Measurements from ENCODE around the gene ASB2. TPM values are rescaled to one million over a fixed set of nuclear protein-coding genes. Genes with fewer than 3 reads are reported as not detected.

Gene ASB2
- polyA plus RNA-seq, 3 donors, result 0.25 to 2.5 (median 1.4) TPM

- Histone ChIP-seq H2AFZ (ENCODE audit: insufficient read depth, low read depth, low read length, poor library complexity, severe bottlenecking) (no peak overlapping the region), H3K4me3 (replicated peaks in 1 of 3; ENCODE audit: low read depth in 2 of 3, low read length in 3 of 3) (no peak overlapping the region), H4K20me1 (ENCODE audit: insufficient read depth, low read length) (no peaks in the 10 kb centered on the region), H3K9ac (ENCODE audit: insufficient read depth, low read length, poor library complexity, severe bottlenecking) (no peak overlapping the region), H3K27me3 (ENCODE audit: control insufficient read depth in 2 of 2, insufficient read depth in 2 of 2, low read length in 2 of 2) (no peaks in the 10 kb centered on the region), H3K4me1 (ENCODE audit: control insufficient read depth in 1 of 2, insufficient read depth in 2 of 2, low read length in 2 of 2) (peaks cover 4 to 6% of the 10 kb centered on the region in 2 donors), H3K36me3 (replicated peaks in 1 of 2; ENCODE audit: control insufficient read depth in 1 of 2, insufficient read depth in 2 of 2, low read length in 2 of 2) (no peaks in the 10 kb centered on the region), H3K79me2 (ENCODE audit: insufficient read depth, low read length) (no peaks in the 10 kb centered on the region), H3K9me3 (replicated peaks in 1 of 2; ENCODE audit: control insufficient read depth in 1 of 2, insufficient read depth in 1 of 2, low read length in 2 of 2) (peaks cover 0 to 5% of the 10 kb centered on the region in 2 donors), H3K4me2 (replicated peaks; ENCODE audit: extremely low read depth, low read length, poor library complexity, severe bottlenecking) (no peak overlapping the region), H3K27ac (ENCODE audit: low read depth in 1 of 2, low read length in 2 of 2) (no peak overlapping the region)
- WGBS (ENCODE audit: insufficient coverage), result 98% methylated on average over 8 of the region's 9 CpGs
- Mint-ChIP-seq H3K27ac (peak overlapping the region in 2 of 7 donors; percentile 26 to 64), H3K36me3 (no peaks in the 10 kb centered on the region), H3K4me1 (peaks cover 7% of the 10 kb centered on the region), H3K9me3 (peaks cover 0 to 7% (median 6%) of the 10 kb centered on the region in 7 donors), H3K4me3 (no peak overlapping the region), H3K27me3 (ENCODE audit: low read depth in 3 of 3) (peaks cover 6 to 13% (median 7%) of the 10 kb centered on the region in 3 donors)
- intact Hi-C loops (cut with micrococcal nuclease), result no loop called here
- no peak for TF ChIP-seq CTCF (IDR thresholded peaks at IDR 0.05)
- no peak for DNase-seq
Observed at GRCh38 chr14:93981316-93982229, 5.2 kb upstream of the ASB2 start.

GRCh38 chr14:93980456-93981201, 4.3 kb upstream of the ASB2 start:
- no peak overlapping the region for H3K27ac ChIP-seq (ENCODE audit: low read depth in 1 of 2, low read length in 2 of 2)
- peaks cover 0 to 5% of the 10 kb centered on the region in 2 donors for H3K9me3 ChIP-seq (replicated peaks in 1 of 2; ENCODE audit: control insufficient read depth in 1 of 2, insufficient read depth in 1 of 2, low read length in 2 of 2)
- no peak for TF ChIP-seq CTCF (IDR thresholded peaks at IDR 0.05)
- no peaks in the 10 kb centered on the region for H3K36me3 ChIP-seq (replicated peaks in 1 of 2; ENCODE audit: control insufficient read depth in 1 of 2, insufficient read depth in 2 of 2, low read length in 2 of 2)
- H3K4me3 Mint-ChIP-seq, result no peak overlapping the region
- H3K27me3 ChIP-seq (ENCODE audit: control insufficient read depth in 2 of 2, insufficient read depth in 2 of 2, low read length in 2 of 2), result no peaks in the 10 kb centered on the region
- no peaks in the 10 kb centered on the region for H4K20me1 ChIP-seq (ENCODE audit: insufficient read depth, low read length)
- H3K79me2 ChIP-seq (ENCODE audit: insufficient read depth, low read length), result no peaks in the 10 kb centered on the region
- peaks cover 0 to 7% (median 6%) of the 10 kb centered on the region in 7 donors for H3K9me3 Mint-ChIP-seq
- H2AFZ ChIP-seq (ENCODE audit: insufficient read depth, low read depth, low read length, poor library complexity, severe bottlenecking), result no peak overlapping the region
- peaks cover 6 to 13% (median 7%) of the 10 kb centered on the region in 3 donors for H3K27me3 Mint-ChIP-seq (ENCODE audit: low read depth in 3 of 3)
- no peak overlapping the region for H3K4me3 ChIP-seq (replicated peaks in 1 of 3; ENCODE audit: low read depth in 2 of 3, low read length in 3 of 3)
- peaks cover 10% of the 10 kb centered on the region in 2 donors for H3K4me1 ChIP-seq (ENCODE audit: control insufficient read depth in 1 of 2, insufficient read depth in 2 of 2, low read length in 2 of 2)
- no peak overlapping the region for H3K4me2 ChIP-seq (replicated peaks; ENCODE audit: extremely low read depth, low read length, poor library complexity, severe bottlenecking)
- 96% methylated on average over 7 of the region's 11 CpGs for WGBS (ENCODE audit: insufficient coverage)
- H3K4me1 Mint-ChIP-seq, result peaks cover 16% of the 10 kb centered on the region
- H3K9ac ChIP-seq (ENCODE audit: insufficient read depth, low read length, poor library complexity, severe bottlenecking), result no peak overlapping the region
- peaks cover 0 to 3% of the 10 kb centered on the region in 2 donors for H3K36me3 Mint-ChIP-seq
- no peak overlapping the region for H3K27ac Mint-ChIP-seq
- DNase-seq, result no peak
- intact Hi-C loops (cut with micrococcal nuclease), result no loop called here
